ENCODE results near the gene ILDR1.

The ILDR1 gene

GRCh38 chr3:122013448-122013925, 8.6 kb downstream of the ILDR1 start:
- TF ChIP-seq, protein P1, sequence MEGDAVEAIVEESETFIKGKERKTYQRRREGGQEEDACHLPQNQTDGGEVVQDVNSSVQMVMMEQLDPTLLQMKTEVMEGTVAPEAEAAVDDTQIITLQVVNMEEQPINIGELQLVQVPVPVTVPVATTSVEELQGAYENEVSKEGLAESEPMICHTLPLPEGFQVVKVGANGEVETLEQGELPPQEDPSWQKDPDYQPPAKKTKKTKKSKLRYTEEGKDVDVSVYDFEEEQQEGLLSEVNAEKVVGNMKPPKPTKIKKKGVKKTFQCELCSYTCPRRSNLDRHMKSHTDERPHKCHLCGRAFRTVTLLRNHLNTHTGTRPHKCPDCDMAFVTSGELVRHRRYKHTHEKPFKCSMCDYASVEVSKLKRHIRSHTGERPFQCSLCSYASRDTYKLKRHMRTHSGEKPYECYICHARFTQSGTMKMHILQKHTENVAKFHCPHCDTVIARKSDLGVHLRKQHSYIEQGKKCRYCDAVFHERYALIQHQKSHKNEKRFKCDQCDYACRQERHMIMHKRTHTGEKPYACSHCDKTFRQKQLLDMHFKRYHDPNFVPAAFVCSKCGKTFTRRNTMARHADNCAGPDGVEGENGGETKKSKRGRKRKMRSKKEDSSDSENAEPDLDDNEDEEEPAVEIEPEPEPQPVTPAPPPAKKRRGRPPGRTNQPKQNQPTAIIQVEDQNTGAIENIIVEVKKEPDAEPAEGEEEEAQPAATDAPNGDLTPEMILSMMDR (IDR thresholded peaks at IDR 0.05; ENCODE audit: insufficient read depth, low read length, poor library complexity, severe bottlenecking), result no peak
- Histone ChIP-seq H3K27me3 (replicated peaks; ENCODE audit: control insufficient read depth, insufficient read depth, low read length) (no peaks in the 10 kb centered on the region), H3K36me3 (ENCODE audit: control insufficient read depth, insufficient read depth, low read length) (no peaks in the 10 kb centered on the region), H3K4me3 (replicated peaks; ENCODE audit: low read depth, low read length) (no peak overlapping the region)
- DNase-seq (ENCODE audit: extremely low read depth, insufficient read length), result no peak

GRCh38 chr3:122012821-122013220, 9.2 kb downstream of the ILDR1 start:
- no peak overlapping the region for H3K4me3 ChIP-seq (replicated peaks; ENCODE audit: low read depth, low read length)
- DNase-seq (ENCODE audit: extremely low read depth, insufficient read length), result no peak
- TF ChIP-seq, protein P1 (IDR thresholded peaks at IDR 0.05; ENCODE audit: insufficient read depth, low read length, poor library complexity, severe bottlenecking), result no peak
- no peaks in the 10 kb centered on the region for H3K36me3 ChIP-seq (ENCODE audit: control insufficient read depth, insufficient read depth, low read length)
- H3K27me3 ChIP-seq (replicated peaks; ENCODE audit: control insufficient read depth, insufficient read depth, low read length), result no peaks in the 10 kb centered on the region

- TF ChIP-seq, protein P1 (IDR thresholded peaks at IDR 0.05; ENCODE audit: insufficient read depth, low read length, poor library complexity, severe bottlenecking), result no peak
- H3K27me3 ChIP-seq (replicated peaks; ENCODE audit: control insufficient read depth, insufficient read depth, low read length), result no peaks in the 10 kb centered on the region
- peak overlapping the region; percentile 24 for H3K4me3 ChIP-seq (replicated peaks; ENCODE audit: low read depth, low read length)
- no peak for DNase-seq (ENCODE audit: extremely low read depth, insufficient read length)
- peaks cover 2% of the 10 kb centered on the region; the same call in 1 of the 2 replicates for H3K36me3 ChIP-seq (ENCODE audit: control insufficient read depth, insufficient read depth, low read length)
Observed at GRCh38 chr3:122011396-122011795, 10.7 kb downstream of the ILDR1 start.

- H3K4me3 ChIP-seq (replicated peaks; ENCODE audit: low read depth, low read length), result no peak overlapping the region
- no peaks in the 10 kb centered on the region for H3K27me3 ChIP-seq (replicated peaks; ENCODE audit: control insufficient read depth, insufficient read depth, low read length)
- no peak for DNase-seq (ENCODE audit: extremely low read depth, insufficient read length)
- TF ChIP-seq, protein P1 (IDR thresholded peaks at IDR 0.05; ENCODE audit: insufficient read depth, low read length, poor library complexity, severe bottlenecking), result no peak
- H3K36me3 ChIP-seq (ENCODE audit: control insufficient read depth, insufficient read depth, low read length), result peaks cover 2% of the 10 kb centered on the region; the same call in 1 of the 2 replicates
Observed at GRCh38 chr3:122010506-122010905, 11.5 kb downstream of the ILDR1 start.

DNA sequence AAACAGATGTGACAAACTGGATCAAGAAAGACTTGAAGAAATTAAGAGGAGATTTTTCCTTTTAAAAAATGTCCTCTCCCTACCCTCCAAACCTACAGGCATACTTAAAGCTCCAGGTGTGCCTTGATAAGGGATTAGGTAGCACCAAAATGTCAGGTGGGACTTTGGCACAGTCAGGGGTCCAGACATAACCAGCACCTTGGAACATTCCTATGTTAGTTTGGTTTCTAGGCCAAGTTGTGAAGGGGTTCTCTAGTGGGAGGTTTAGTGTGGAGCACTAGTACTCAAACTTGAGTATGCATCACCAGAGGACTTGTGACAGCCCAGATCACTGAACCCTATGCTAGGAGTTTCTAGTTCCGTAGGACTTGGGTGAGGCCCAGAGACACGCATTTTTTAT, 13.9 kb downstream of the ILDR1 start:
- Histone ChIP-seq H3K4me3 (replicated peaks; ENCODE audit: low read depth, low read length) (no peak overlapping the region), H3K27me3 (replicated peaks; ENCODE audit: control insufficient read depth, insufficient read depth, low read length) (no peaks in the 10 kb centered on the region), H3K36me3 (ENCODE audit: control insufficient read depth, insufficient read depth, low read length) (peaks cover 2% of the 10 kb centered on the region; the same call in 1 of the 2 replicates)
- DNase-seq (ENCODE audit: extremely low read depth, insufficient read length), result no peak
- TF ChIP-seq, protein P1 (IDR thresholded peaks at IDR 0.05; ENCODE audit: insufficient read depth, low read length, poor library complexity, severe bottlenecking), result no peak

GRCh38 chr3:122006267-122006666, 15.8 kb downstream of the ILDR1 start:
- TF ChIP-seq, protein P1 (IDR thresholded peaks at IDR 0.05; ENCODE audit: insufficient read depth, low read length, poor library complexity, severe bottlenecking), result no peak
- Histone ChIP-seq H3K27me3 (replicated peaks; ENCODE audit: control insufficient read depth, insufficient read depth, low read length) (no peaks in the 10 kb centered on the region), H3K4me3 (replicated peaks; ENCODE audit: low read depth, low read length) (no peak overlapping the region), H3K36me3 (ENCODE audit: control insufficient read depth, insufficient read depth, low read length) (peaks cover 2% of the 10 kb centered on the region)
- DNase-seq (ENCODE audit: extremely low read depth, insufficient read length), result no peak
